ENCODE data around the gene SMARCAD1. TPM values are rescaled to one million over a fixed set of nuclear protein-coding genes. Genes with fewer than 3 reads are reported as not detected.

SMARCAD1 gene
- total RNA-seq, result 57.7 and 60.8 TPM in 2 replicates
- long read RNA-seq, full-length matches to known transcripts, result 2 of 78 reads
- long read RNA-seq, partial matches to known transcripts, result 67 of 78 reads
- long read RNA-seq, other reads (novel, unspliced or antisense), result 9 of 78 reads

- peaks cover 32% of the 10 kb centered on the region for H3K4me1 Mint-ChIP-seq
- TF ChIP-seq CTCF (conservative IDR thresholded peaks at IDR 0.05), result no peak
- H3K27me3 Mint-ChIP-seq (ENCODE audit: low read depth), result no peaks in the 10 kb centered on the region
- H3K9me3 Mint-ChIP-seq, result no peaks in the 10 kb centered on the region
- H3K27ac Mint-ChIP-seq (ENCODE audit: unreplicated experiment), result peak within 1 kb of the TSS; percentile 99
- DNase-seq (ENCODE audit: low read depth, low spot score), result peak; percentile 86
- H3K36me3 Mint-ChIP-seq (ENCODE audit: low read depth), result peaks cover 15% of the 10 kb centered on the region
- H3K4me3 Mint-ChIP-seq, result peak within 1 kb of the TSS; percentile 93
These were observed at the start of gene SMARCAD1 for GRCh38 chr4:94207469-94208224. Gene SMARCAD1, plus strand, starts transcription at chr4:94207865. Its CDS starts 530 bp downstream, at chr4:94208395.

GRCh38 chr4:94158883-94159282 is 48.8 kb upstream of the SMARCAD1 start:
- Mint-ChIP-seq H3K27me3 (ENCODE audit: low read depth) (no peaks in the 10 kb centered on the region), H3K36me3 (ENCODE audit: low read depth) (no peaks in the 10 kb centered on the region), H3K27ac (ENCODE audit: unreplicated experiment) (no peak overlapping the region), H3K4me3 (no peak overlapping the region), H3K4me1 (no peaks in the 10 kb centered on the region), H3K9me3 (no peaks in the 10 kb centered on the region)
- DNase-seq (ENCODE audit: low read depth, low spot score), result no peak
- TF ChIP-seq CTCF (conservative IDR thresholded peaks at IDR 0.05), result no peak

- no peaks in the 10 kb centered on the region for H3K36me3 Mint-ChIP-seq (ENCODE audit: low read depth)
- H3K4me1 Mint-ChIP-seq, result no peaks in the 10 kb centered on the region
- DNase-seq (ENCODE audit: low read depth, low spot score), result no peak
These were observed 47.9 kb upstream of the SMARCAD1 start for GRCh38 chr4:94159790-94160189.

GRCh38 chr4:94160774-94161173 is 46.9 kb upstream of the SMARCAD1 start:
- Mint-ChIP-seq H3K4me1 (peaks cover 4% of the 10 kb centered on the region), H3K4me3 (no peak overlapping the region), H3K27me3 (ENCODE audit: low read depth) (no peaks in the 10 kb centered on the region), H3K27ac (ENCODE audit: unreplicated experiment) (no peak overlapping the region), H3K36me3 (ENCODE audit: low read depth) (no peaks in the 10 kb centered on the region), H3K9me3 (no peaks in the 10 kb centered on the region)
- no peak for DNase-seq (ENCODE audit: low read depth, low spot score)
- no peak for TF ChIP-seq CTCF (conservative IDR thresholded peaks at IDR 0.05)

More at GRCh38 chr4:94159790-94160189, 47.9 kb upstream of the SMARCAD1 start:
- H3K9me3 Mint-ChIP-seq, result no peaks in the 10 kb centered on the region
- TF ChIP-seq CTCF (conservative IDR thresholded peaks at IDR 0.05), result no peak
- no peak overlapping the region for H3K27ac Mint-ChIP-seq (ENCODE audit: unreplicated experiment)
- no peak overlapping the region for H3K4me3 Mint-ChIP-seq
- H3K27me3 Mint-ChIP-seq (ENCODE audit: low read depth), result no peaks in the 10 kb centered on the region

GRCh38 chr4:94165256-94165655 is 42.4 kb upstream of the SMARCAD1 start:
- Mint-ChIP-seq H3K36me3 (ENCODE audit: low read depth) (no peaks in the 10 kb centered on the region), H3K9me3 (peaks cover 4% of the 10 kb centered on the region), H3K4me3 (no peak overlapping the region), H3K27me3 (ENCODE audit: low read depth) (no peaks in the 10 kb centered on the region), H3K27ac (ENCODE audit: unreplicated experiment) (no peak overlapping the region), H3K4me1 (peaks cover 4% of the 10 kb centered on the region)
- no peak for DNase-seq (ENCODE audit: low read depth, low spot score)
- TF ChIP-seq CTCF (conservative IDR thresholded peaks at IDR 0.05), result no peak
